ENCODE results near the gene LDLRAD4.

The LDLRAD4 gene

DNA sequence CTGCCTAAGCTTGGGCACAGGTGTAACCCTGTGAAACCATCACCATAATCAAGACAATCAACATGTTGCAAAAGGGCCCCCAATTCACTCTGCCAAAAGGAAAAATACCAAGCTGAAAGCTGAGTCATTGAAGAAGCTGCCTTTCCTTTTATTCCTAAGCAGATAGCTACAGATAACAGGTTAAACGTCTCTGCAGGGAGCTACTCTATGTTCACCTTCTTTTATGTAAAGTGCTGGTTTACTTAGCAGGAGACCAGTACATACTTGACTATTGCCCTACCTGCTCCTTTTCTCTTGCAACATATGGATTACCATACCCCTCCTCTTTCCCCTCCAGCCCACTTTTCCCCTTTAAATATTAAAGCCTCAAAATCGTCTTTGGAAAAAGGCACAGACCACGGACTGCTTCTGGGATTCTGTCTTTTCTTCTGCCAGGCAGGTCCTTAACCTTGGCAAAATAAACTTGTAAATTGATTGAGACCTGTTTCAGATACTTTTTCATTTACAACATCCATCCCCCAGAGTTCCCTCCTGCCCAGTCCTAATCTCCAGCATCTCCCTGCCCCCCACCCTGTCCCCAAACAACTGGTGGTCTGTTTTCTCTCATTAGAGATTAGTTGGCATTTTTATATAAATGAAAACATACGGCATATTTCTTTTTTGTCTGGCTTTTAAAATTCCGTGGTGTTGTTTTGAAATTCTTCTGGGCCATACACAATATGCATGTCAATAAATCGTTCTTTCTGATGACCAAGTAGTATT lies 37.8 kb upstream of the LDLRAD4 start:
- no peak overlapping the region for H2BK12ac ChIP-seq (ENCODE audit: low read length)
- no peak overlapping the region for H2AFZ ChIP-seq (ENCODE audit: low read length)
- DNase-seq (ENCODE audit: low spot score) = no peak
- H3K9ac ChIP-seq (ENCODE audit: low read depth, low read length, poor library complexity) = no peak overlapping the region
- no peak overlapping the region for H3K4ac ChIP-seq (ENCODE audit: low read length)
- H3K36me3 ChIP-seq (replicated peaks in 1 of 2; ENCODE audit: control insufficient read depth in 2 of 2, insufficient read depth in 2 of 2, low read length in 2 of 2) = no peaks in the 10 kb centered on the region
- peak overlapping the region; percentile 17 for H4K91ac ChIP-seq (ENCODE audit: low read depth, low read length, poor library complexity)
- no peak overlapping the region for H4K8ac ChIP-seq (ENCODE audit: low read depth, low read length)
- H2BK120ac ChIP-seq (ENCODE audit: low read depth, low read length) = no peak overlapping the region
- no CpG with 5 or more reads among the region's 6 CpGs for WGBS, 2 donors (ENCODE audit: extremely low coverage in 2 of 2, insufficient read length in 2 of 2, insufficient replicate concordance in 1 of 2)
- no peak overlapping the region for H2AK5ac ChIP-seq (ENCODE audit: low read depth, low read length)
- no peaks in the 10 kb centered on the region for H3K9me3 ChIP-seq (replicated peaks in 1 of 2; ENCODE audit: control insufficient read depth in 2 of 2, insufficient read depth in 1 of 2, low read depth in 1 of 2, low read length in 2 of 2)
- no peak overlapping the region for H3K18ac ChIP-seq (ENCODE audit: low read length)
- peaks cover 0 to 2% of the 10 kb centered on the region in 2 donors for H3K4me1 ChIP-seq (ENCODE audit: control insufficient read depth in 2 of 2, insufficient read depth in 1 of 2, low read depth in 1 of 2, low read length in 2 of 2)
- no peak overlapping the region for H3K27ac ChIP-seq (replicated peaks; ENCODE audit: low read length)
- no peak overlapping the region for H3K23ac ChIP-seq (ENCODE audit: low read depth, low read length, poor library complexity)
- no peak overlapping the region for H2BK5ac ChIP-seq (ENCODE audit: low read length)
- H3K27me3 ChIP-seq (ENCODE audit: control insufficient read depth in 3 of 3, insufficient read depth in 3 of 3, low read depth in 1 of 3, low read length in 3 of 3) = peaks cover 0 to 6% (median 0%) of the 10 kb centered on the region in 3 experiments
- no peak overlapping the region for H3K4me3 ChIP-seq (ENCODE audit: low read length in 2 of 2)
- H2BK15ac ChIP-seq (ENCODE audit: low read length) = no peak overlapping the region
- H3K4me2 ChIP-seq (ENCODE audit: insufficient read depth, low read length, poor library complexity, severe bottlenecking) = no peak overlapping the region
- no peaks in the 10 kb centered on the region for H3K79me1 ChIP-seq (ENCODE audit: low read depth, low read length)
- H3K14ac ChIP-seq (ENCODE audit: low read length) = no peak overlapping the region

DNA sequence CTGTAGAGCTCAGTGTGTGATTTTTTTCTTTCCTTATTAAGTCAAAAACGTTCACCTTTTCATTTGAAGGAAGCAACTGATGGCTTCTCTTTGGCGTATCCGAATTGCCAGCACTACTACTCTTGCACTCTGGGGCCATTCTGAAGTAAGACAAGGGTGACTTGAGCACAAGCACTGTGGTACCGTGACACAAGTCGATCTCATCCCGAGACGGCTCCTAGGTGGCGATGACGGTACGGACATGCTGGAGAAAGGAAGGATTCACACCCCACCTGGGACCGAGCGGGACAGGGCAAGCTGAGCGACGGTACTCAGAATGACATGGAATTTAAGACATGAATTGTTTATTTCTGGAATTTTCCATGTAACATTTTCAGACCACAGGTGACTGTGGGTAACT lies 36.8 kb upstream of the LDLRAD4 start:
- Histone ChIP-seq H4K8ac (ENCODE audit: low read depth, low read length) (no peak overlapping the region), H3K27ac (replicated peaks; ENCODE audit: low read length) (no peak overlapping the region), H3K18ac (ENCODE audit: low read length) (no peak overlapping the region), H3K36me3 (replicated peaks in 1 of 2; ENCODE audit: control insufficient read depth in 2 of 2, insufficient read depth in 2 of 2, low read length in 2 of 2) (no peaks in the 10 kb centered on the region), H3K79me1 (ENCODE audit: low read depth, low read length) (no peaks in the 10 kb centered on the region), H2BK5ac (ENCODE audit: low read length) (no peak overlapping the region), H4K91ac (ENCODE audit: low read depth, low read length, poor library complexity) (no peak overlapping the region), H2AFZ (ENCODE audit: low read length) (no peak overlapping the region), H3K27me3 (ENCODE audit: control insufficient read depth in 3 of 3, insufficient read depth in 3 of 3, low read depth in 1 of 3, low read length in 3 of 3) (peaks cover 0 to 9% (median 0%) of the 10 kb centered on the region in 3 experiments), H2BK15ac (ENCODE audit: low read length) (no peak overlapping the region), H2BK120ac (ENCODE audit: low read depth, low read length) (no peak overlapping the region), H3K23ac (ENCODE audit: low read depth, low read length, poor library complexity) (no peak overlapping the region), H3K4ac (ENCODE audit: low read length) (no peak overlapping the region), H3K4me1 (ENCODE audit: control insufficient read depth in 2 of 2, insufficient read depth in 1 of 2, low read depth in 1 of 2, low read length in 2 of 2) (peaks cover 0 to 2% of the 10 kb centered on the region in 2 donors), H3K9me3 (replicated peaks in 1 of 2; ENCODE audit: control insufficient read depth in 2 of 2, insufficient read depth in 1 of 2, low read depth in 1 of 2, low read length in 2 of 2) (no peaks in the 10 kb centered on the region), H3K4me3 (ENCODE audit: low read length in 2 of 2) (no peak overlapping the region), H3K4me2 (ENCODE audit: insufficient read depth, low read length, poor library complexity, severe bottlenecking) (no peak overlapping the region), H2AK5ac (ENCODE audit: low read depth, low read length) (no peak overlapping the region), H3K9ac (ENCODE audit: low read depth, low read length, poor library complexity) (no peak overlapping the region), H2BK12ac (ENCODE audit: low read length) (no peak overlapping the region), H3K14ac (ENCODE audit: low read length) (no peak overlapping the region)
- DNase-seq (ENCODE audit: low spot score) = no peak
- no CpG with 5 or more reads among the region's 14 CpGs for WGBS, 2 donors (ENCODE audit: extremely low coverage in 2 of 2, insufficient read length in 2 of 2, insufficient replicate concordance in 1 of 2)

DNA sequence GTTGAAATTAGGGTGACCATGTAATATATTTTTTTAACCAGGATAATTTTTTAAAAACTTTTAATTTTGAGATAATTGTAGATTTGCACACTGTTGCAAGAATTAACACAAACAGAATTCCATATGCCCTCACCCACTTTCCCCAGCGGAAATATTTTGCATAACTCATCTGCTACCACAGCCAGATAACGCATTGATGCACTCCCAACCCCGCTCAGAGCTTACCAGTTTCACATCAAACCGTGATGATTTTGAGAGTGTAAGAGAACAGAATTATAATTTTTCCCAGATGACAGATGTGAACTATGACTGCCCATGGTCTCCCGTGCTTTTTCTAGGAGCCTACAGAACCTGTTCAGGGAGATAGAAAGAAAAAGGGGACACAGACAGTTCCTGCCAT lies 35.2 kb upstream of the LDLRAD4 start:
- H3K27me3 ChIP-seq (ENCODE audit: control insufficient read depth in 3 of 3, insufficient read depth in 3 of 3, low read depth in 1 of 3, low read length in 3 of 3) = peaks cover 0 to 9% (median 0%) of the 10 kb centered on the region in 3 experiments
- no peak overlapping the region for H3K18ac ChIP-seq (ENCODE audit: low read length)
- H3K9me3 ChIP-seq (replicated peaks in 1 of 2; ENCODE audit: control insufficient read depth in 2 of 2, insufficient read depth in 1 of 2, low read depth in 1 of 2, low read length in 2 of 2) = no peaks in the 10 kb centered on the region
- H3K4me1 ChIP-seq (ENCODE audit: control insufficient read depth in 2 of 2, insufficient read depth in 1 of 2, low read depth in 1 of 2, low read length in 2 of 2) = peaks cover 0 to 2% of the 10 kb centered on the region in 2 donors
- no peak overlapping the region for H3K23ac ChIP-seq (ENCODE audit: low read depth, low read length, poor library complexity)
- no peaks in the 10 kb centered on the region for H3K36me3 ChIP-seq (replicated peaks in 1 of 2; ENCODE audit: control insufficient read depth in 2 of 2, insufficient read depth in 2 of 2, low read length in 2 of 2)
- no peak overlapping the region for H2AFZ ChIP-seq (ENCODE audit: low read length)
- H3K4me3 ChIP-seq (ENCODE audit: low read length in 2 of 2) = no peak overlapping the region
- H3K4me2 ChIP-seq (ENCODE audit: insufficient read depth, low read length, poor library complexity, severe bottlenecking) = no peak overlapping the region
- H3K79me1 ChIP-seq (ENCODE audit: low read depth, low read length) = no peaks in the 10 kb centered on the region
- H3K27ac ChIP-seq (replicated peaks; ENCODE audit: low read length) = no peak overlapping the region
- H2BK15ac ChIP-seq (ENCODE audit: low read length) = no peak overlapping the region
- H3K14ac ChIP-seq (ENCODE audit: low read length) = no peak overlapping the region
- no peak overlapping the region for H2BK120ac ChIP-seq (ENCODE audit: low read depth, low read length)
- no peak overlapping the region for H3K9ac ChIP-seq (ENCODE audit: low read depth, low read length, poor library complexity)
- H4K8ac ChIP-seq (ENCODE audit: low read depth, low read length) = no peak overlapping the region
- WGBS, 2 donors (ENCODE audit: extremely low coverage in 2 of 2, insufficient read length in 2 of 2, insufficient replicate concordance in 1 of 2) = no CpG with 5 or more reads among the region's 5 CpGs
- no peak for DNase-seq (ENCODE audit: low spot score)
- no peak overlapping the region for H2AK5ac ChIP-seq (ENCODE audit: low read depth, low read length)
- H2BK5ac ChIP-seq (ENCODE audit: low read length) = no peak overlapping the region
- H2BK12ac ChIP-seq (ENCODE audit: low read length) = no peak overlapping the region
- H4K91ac ChIP-seq (ENCODE audit: low read depth, low read length, poor library complexity) = no peak overlapping the region
- no peak overlapping the region for H3K4ac ChIP-seq (ENCODE audit: low read length)

DNA sequence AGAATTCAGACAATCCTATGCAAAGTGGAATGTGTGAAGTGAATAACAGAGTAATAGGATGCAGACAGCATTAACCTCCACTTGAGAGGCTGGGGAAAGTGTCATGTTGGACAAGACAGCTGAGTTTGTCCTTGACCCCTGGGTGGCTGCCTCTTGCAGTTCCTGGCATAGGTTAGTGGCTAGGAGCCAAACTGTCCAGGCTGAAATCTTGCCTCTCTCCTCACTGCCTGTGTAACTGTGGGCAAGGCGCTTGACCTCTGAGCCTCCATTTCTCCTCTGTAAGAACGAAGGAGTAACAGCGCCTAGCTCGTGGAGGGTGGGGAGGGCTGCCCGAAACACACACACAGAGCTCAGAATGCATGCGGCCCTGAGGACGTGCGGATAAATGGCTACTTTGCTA lies 34.8 kb upstream of the LDLRAD4 start:
- WGBS, 2 donors (ENCODE audit: extremely low coverage in 2 of 2, insufficient read length in 2 of 2, insufficient replicate concordance in 1 of 2) = no CpG with 5 or more reads among the region's 8 CpGs
- no peak overlapping the region for H2AFZ ChIP-seq (ENCODE audit: low read length)
- no peaks in the 10 kb centered on the region for H3K9me3 ChIP-seq (replicated peaks in 1 of 2; ENCODE audit: control insufficient read depth in 2 of 2, insufficient read depth in 1 of 2, low read depth in 1 of 2, low read length in 2 of 2)
- no peak overlapping the region for H4K8ac ChIP-seq (ENCODE audit: low read depth, low read length)
- no peak overlapping the region for H3K4me2 ChIP-seq (ENCODE audit: insufficient read depth, low read length, poor library complexity, severe bottlenecking)
- H2BK12ac ChIP-seq (ENCODE audit: low read length) = peak overlapping the region; percentile 75
- no peak overlapping the region for H2BK120ac ChIP-seq (ENCODE audit: low read depth, low read length)
- no peak overlapping the region for H3K18ac ChIP-seq (ENCODE audit: low read length)
- H2AK5ac ChIP-seq (ENCODE audit: low read depth, low read length) = no peak overlapping the region
- peaks cover 0 to 9% (median 0%) of the 10 kb centered on the region in 3 experiments for H3K27me3 ChIP-seq (ENCODE audit: control insufficient read depth in 3 of 3, insufficient read depth in 3 of 3, low read depth in 1 of 3, low read length in 3 of 3)
- H2BK15ac ChIP-seq (ENCODE audit: low read length) = no peak overlapping the region
- H3K4ac ChIP-seq (ENCODE audit: low read length) = no peak overlapping the region
- H3K14ac ChIP-seq (ENCODE audit: low read length) = no peak overlapping the region
- H3K4me1 ChIP-seq (ENCODE audit: control insufficient read depth in 2 of 2, insufficient read depth in 1 of 2, low read depth in 1 of 2, low read length in 2 of 2) = peaks cover 0 to 2% of the 10 kb centered on the region in 2 donors
- no peak overlapping the region for H3K4me3 ChIP-seq (ENCODE audit: low read length in 2 of 2)
- no peak overlapping the region for H3K27ac ChIP-seq (replicated peaks; ENCODE audit: low read length)
- H4K91ac ChIP-seq (ENCODE audit: low read depth, low read length, poor library complexity) = no peak overlapping the region
- H3K9ac ChIP-seq (ENCODE audit: low read depth, low read length, poor library complexity) = no peak overlapping the region
- no peaks in the 10 kb centered on the region for H3K36me3 ChIP-seq (replicated peaks in 1 of 2; ENCODE audit: control insufficient read depth in 2 of 2, insufficient read depth in 2 of 2, low read length in 2 of 2)
- H2BK5ac ChIP-seq (ENCODE audit: low read length) = no peak overlapping the region
- DNase-seq (ENCODE audit: low spot score) = no peak
- H3K79me1 ChIP-seq (ENCODE audit: low read depth, low read length) = no peaks in the 10 kb centered on the region
- no peak overlapping the region for H3K23ac ChIP-seq (ENCODE audit: low read depth, low read length, poor library complexity)
